Epithelial cell of prostate (primary cell): ENCODE results near the gene FAM83G.
"Not testable (repeated sequence)": the region's sequence is repeated elsewhere in the genome, so short reads cannot be mapped to it uniquely, and the experiment has no call there.

Experiments
- DNase-seq: peaks from one replicate; pipeline ENCODE4 v3.0.0-alpha.2; 2011; ENCODE audit warnings: low read depth, low spot score
- H3K27ac ChIP-seq: fragments of 450-650 bp; 2 replicates; pipeline ENCODE4 v1.5.1; 2017; ENCODE audit warnings: mild to moderate bottlenecking

Gene FAM83G

GRCh38 chr17:18958611-18959010, 46.0 kb downstream of the FAM83G start:
- DNase-seq: no peak
- no peak overlapping the region for H3K27ac ChIP-seq

DNA sequence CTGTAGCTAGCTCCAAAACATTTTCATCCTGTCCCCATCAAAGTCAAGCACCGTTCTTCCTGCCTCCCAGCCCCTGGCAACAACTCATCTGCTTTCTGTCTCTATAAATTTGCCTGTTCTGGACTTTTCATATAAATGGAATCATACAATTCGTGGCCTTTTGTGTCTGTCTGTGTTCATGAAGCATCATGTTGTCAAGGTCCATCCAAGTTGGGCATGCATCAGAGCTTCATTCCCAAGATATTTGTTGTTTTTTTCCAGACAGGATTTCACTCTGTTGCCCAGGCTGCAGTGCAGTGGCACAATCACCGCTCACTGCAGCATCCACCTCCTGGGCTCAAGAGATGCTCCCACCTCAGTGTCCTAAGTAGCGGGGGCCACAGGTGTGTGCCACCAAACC, 46.7 kb downstream of the FAM83G start:
- H3K27ac ChIP-seq: no peak overlapping the region
- DNase-seq: no peak

DNA sequence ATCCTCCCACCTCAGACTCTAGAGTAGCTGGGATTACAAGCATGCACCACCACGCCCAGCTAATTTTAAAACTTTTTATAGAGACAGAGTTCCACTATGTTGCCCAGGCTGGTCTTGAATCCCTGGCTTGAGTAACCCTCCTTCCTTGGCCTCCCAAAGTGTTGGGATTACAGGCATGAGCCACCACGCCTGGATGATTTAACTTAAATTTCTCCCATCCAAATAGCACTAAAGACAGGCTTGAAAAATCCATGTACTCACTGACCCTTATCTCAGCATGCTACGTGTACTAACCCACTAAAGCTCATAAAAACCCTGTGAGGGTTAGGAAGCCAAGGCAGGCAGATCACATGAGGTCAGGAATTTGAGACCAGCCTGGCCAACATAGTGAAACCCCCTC, 48.0 kb downstream of the FAM83G start:
- no peak for DNase-seq
- no peak overlapping the region for H3K27ac ChIP-seq

DNA sequence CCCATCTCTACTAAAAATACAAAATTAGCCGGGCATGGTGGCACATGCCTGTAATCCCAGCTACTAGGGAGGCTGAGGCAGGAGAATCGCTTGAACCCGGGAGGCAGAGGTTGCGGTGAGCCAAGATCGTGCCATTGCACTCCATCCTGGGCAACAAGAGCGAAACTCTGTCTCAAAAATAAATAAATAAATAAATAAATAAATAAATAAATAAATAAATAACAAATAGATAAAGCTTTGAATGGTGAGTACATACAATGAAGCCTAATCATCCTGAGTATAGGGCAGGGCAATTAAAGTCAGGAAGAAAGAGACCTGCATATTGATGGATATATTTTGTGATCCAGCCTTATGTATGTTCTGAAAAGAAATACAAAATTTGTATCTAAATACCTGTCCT, 48.5 kb downstream of the FAM83G start:
- not testable (repeated sequence) for DNase-seq, H3K27ac ChIP-seq

DNA sequence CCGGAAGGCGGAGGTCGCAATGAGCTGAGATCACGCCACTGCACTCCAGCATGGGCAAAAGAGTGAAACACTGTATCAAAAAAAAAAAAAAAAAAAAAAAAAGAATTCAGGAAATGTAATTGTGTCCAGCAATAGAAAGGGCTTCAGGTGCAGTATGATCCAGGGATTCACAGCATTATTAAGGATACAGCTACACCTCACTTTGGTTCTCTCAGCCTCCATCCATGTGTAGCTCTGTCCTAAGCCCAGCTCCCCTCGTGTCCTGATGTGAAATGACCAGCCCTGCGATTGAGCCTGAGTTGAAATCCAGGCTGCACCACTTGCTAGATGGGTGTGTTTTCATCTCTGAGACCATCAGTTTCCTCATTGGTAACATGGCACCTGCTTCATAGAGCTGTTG, 49.6 kb downstream of the FAM83G start:
- DNase-seq: no peak
- H3K27ac ChIP-seq: no peak overlapping the region

DNA sequence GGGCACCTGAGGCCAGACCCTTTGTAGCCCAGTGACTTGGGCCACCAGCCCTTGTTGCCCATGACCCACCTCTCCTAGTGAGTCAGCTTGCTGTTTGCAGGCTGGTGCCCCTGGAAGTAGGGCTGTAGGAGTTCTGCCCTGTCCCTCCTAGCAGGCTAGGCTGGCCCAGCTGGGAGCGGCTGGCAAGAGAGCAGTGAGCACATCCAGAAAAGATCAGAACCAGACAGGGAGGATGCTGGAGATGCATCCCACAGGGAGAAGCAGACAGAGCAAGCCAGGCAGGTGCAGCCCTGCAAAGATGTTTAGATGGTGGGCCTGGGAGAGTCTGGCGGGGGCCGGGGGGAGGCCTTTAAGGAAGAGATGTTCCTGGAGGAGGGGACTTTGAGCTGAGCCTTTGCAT, 50.2 kb downstream of the FAM83G start:
- DNase-seq: no peak
- no peak overlapping the region for H3K27ac ChIP-seq

GRCh38 chr17:18953231-18953728, 51.3 kb downstream of the FAM83G start:
- H3K27ac ChIP-seq: no peak overlapping the region

GRCh38 chr17:18951941-18952842, 52.4 kb downstream of the FAM83G start, which contains the start of gene SLC5A10:
TSS of gene SLC5A10 (plus strand) at chr17:18952165. CDS start at chr17:18952206, 41 bp downstream.
- DNase-seq: no peak
- no peak within 1 kb of the TSS for H3K27ac ChIP-seq

More at GRCh38 chr17:18953231-18953728, 51.3 kb downstream of the FAM83G start:
- DNase-seq: no peak

GRCh38 chr17:18950944-18951905, 53.3 kb downstream of the FAM83G start:
- no peak overlapping the region for H3K27ac ChIP-seq
- DNase-seq: no peak

DNA sequence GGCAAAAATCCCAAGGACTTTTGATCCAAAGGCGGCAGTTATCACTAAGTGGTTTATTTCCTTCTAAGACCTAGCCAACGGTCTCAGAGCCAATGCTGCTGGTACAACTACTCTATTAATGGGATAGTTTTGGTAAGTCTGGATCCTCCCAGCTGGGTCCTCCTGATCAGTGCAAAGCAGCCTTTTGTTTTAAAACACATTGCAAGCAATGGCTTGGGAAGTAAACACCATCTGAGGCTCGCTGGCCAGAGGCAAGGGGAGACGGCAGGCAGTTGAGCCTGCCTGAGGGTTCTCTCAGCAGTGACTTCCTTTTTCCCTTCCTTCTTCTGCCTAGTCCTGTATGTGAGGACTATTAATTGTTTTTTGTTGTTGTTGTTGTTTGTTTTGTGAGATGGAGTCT, 54.2 kb downstream of the FAM83G start:
- no peak overlapping the region for H3K27ac ChIP-seq
- DNase-seq: no peak

- H3K27ac ChIP-seq: no peak overlapping the region
- no peak for DNase-seq
Observed at GRCh38 chr17:18949566-18949965, 55.0 kb downstream of the FAM83G start.

- no peak overlapping the region for H3K27ac ChIP-seq
- no peak for DNase-seq
Observed at GRCh38 chr17:18948476-18949006, 56.0 kb downstream of the FAM83G start.

DNA sequence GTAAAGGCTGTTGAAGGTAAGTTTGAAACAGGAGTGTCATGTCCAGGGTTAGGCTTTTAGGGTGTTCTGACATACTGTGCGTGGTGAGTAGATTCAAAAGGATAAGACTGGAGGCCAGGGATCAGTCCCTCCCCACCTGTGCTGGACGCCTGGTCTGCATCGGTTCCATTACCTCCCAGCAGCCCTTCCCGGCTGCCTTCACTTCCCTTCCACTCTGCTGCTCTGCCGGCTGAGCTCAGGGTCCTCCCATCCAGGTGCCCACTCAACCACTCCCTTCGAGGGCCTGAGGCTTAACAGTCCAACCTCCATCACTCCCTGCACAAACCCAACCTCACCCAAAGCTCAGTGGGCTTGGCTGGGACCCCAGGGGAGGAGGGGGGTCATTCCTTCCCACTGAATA, 56.7 kb downstream of the FAM83G start:
- no peak overlapping the region for H3K27ac ChIP-seq
- DNase-seq: no peak

DNA sequence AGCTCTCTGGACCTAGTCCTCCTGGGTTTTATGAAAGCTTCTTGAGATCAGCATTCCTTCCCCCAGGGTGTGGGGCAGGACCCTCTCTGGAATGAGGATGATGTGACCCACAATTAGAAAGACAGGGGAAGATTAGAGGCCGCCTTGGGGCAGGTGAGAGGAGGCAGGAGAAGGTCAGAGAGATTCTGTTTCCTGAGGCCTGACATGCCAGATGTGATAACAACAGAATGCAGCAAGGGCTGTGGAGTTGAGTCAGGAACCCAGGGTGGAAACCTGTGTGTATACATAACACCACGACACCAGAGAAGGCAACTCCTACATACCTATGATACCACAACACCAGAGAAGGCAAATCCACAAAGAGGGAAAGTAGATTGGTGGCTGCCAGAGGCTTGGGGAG, 58.0 kb downstream of the FAM83G start:
- DNase-seq: peak; percentile 27
- no peak overlapping the region for H3K27ac ChIP-seq

DNA sequence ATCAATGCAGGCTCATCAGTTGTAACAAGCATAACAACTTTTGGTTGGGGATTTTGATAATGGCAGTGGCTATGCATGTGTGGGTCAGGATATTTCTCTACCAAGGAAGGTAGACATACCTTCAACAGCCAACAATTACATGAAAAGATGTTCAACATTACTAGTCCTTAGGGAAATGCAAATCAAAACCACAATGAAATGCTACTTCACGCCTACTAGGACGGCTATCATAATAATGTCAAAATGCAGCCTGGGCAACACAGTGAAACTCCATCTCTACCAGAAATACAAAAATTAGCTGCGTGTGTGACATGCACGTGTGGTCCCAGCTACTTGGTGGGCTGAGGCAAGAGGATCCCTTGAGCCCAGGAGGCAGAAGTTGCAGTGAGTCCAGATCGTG, 59.9 kb downstream of the FAM83G start:
- no peak overlapping the region for H3K27ac ChIP-seq
- no peak for DNase-seq

DNA sequence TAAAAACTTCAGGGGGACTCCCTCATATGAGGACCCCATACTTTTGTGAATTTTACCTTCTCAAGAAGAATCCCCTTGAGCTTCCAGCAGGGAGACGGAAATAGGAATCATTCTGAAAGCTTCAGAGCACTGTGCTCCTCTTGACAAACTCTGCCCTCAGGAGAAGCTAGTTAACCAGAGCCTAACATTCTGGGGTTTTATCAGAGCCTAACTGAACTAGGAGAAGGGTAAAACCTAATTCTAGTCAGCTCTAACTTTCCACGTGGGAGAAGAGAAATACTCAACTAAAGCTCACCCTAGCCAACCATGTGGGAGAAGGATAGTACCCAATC, 65.9 kb downstream of the FAM83G start:
- no peak overlapping the region for H3K27ac ChIP-seq
- no peak for DNase-seq

GRCh38 chr17:18937981-18938691, 66.4 kb downstream of the FAM83G start:
- no peak for DNase-seq
- H3K27ac ChIP-seq: no peak overlapping the region

- H3K27ac ChIP-seq: no peak overlapping the region
- no peak for DNase-seq
Observed at GRCh38 chr17:18933102-18934058, 71.2 kb downstream of the FAM83G start.
